Stimulated activated CD8-positive, alpha-beta memory T cell treated with anti-CD3 and anti-CD28 coated beads, Interleukin-4, amount 100 ng/mL, for 48 hours (primary cell): ENCODE data around the gene MC5R.
A peak's percentile ranks its signal among the peaks of the same experiment; 100 is the strongest.

Experiments used
- DNase-seq: peaks from one replicate; pipeline ENCODE4 v3.0.0-alpha.2; 2020

MC5R gene

GRCh38 chr18:13823707-13824395 lies at the start of gene MC5R:
Gene MC5R (plus strand): TSS chr18:13824149. CDS start chr18:13825766, 1,617 bp downstream.
- DNase-seq: peak; percentile 85

DNA sequence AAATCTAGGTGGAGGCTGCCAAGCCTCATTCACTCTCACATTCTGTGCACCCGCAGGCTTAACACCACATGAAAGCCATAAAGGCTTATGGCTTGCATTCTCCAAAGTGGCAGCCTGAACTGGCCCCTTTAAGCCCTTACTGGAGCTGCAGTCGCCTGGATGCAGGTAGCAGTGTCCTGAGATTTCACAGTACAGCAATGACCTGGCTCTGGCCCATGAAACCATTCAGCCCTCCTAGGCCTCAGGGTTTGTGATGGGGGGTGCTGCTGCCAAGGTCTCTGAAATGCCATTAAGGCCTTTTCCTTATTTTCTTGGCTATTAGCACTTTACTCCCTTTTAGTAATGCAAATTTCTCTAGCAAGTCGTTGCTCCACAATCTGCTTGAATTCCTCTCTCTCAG lies 48.9 kb upstream of the MC5R start:
- no peak for DNase-seq

DNA sequence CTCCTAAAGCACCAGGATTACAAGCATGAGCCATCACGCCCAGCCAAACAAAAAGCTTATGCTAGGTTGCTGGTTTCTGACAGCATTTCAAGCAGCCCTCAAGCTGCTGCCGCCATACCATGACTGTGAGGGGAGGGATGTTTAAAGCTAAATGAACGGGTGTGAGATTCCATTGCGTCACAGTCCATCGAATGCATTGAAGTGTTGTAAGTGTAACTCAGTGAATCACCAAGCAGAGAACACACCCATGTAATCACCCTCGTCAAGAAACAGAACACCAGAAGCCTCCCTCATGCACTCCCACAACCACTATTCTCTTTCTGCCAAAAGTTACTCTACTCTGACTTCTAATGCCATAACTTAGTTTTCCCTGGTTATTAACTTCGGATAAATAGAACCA lies 32.8 kb upstream of the MC5R start:
- DNase-seq: no peak

DNA sequence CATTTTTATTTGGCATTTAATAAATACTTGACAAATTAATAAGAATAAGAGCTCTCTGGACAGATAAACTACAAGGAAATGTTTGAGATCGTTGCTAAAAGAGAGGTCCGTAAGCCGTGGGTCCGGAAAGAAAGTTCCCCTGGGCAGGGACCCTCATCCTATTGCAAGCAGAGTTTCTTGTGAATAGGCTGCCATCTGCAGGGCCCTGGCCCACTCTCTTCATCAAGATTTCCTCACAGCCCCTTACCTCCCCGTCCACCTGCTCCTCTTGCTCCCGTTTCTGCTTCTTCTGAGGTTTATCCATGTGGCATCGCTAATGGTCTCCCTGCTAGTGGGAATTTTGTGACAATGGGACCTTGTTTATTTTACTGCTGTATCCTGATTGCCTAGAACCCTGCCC lies 30.1 kb upstream of the MC5R start:
- DNase-seq: no peak

DNA sequence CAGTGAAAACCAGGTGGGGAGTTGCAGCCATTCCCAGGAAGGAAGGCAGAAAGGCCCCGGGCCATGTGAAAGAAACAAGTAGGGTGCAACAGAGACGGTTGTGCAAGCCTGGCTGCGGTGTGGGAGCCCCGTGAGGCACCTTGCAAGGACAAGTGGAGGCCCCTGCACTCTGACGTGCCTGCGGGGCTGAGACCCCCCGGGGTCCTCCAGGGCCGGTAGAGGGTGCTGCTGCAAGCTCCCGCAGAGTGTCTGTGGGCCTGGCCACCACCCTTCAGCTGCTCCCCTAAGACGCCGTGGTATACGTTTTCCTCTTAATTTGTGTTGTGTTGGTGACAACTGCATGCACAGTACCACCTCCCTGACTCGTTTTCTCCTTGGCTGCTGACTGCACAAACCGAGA lies 27.4 kb upstream of the MC5R start:
- no peak for DNase-seq

DNA sequence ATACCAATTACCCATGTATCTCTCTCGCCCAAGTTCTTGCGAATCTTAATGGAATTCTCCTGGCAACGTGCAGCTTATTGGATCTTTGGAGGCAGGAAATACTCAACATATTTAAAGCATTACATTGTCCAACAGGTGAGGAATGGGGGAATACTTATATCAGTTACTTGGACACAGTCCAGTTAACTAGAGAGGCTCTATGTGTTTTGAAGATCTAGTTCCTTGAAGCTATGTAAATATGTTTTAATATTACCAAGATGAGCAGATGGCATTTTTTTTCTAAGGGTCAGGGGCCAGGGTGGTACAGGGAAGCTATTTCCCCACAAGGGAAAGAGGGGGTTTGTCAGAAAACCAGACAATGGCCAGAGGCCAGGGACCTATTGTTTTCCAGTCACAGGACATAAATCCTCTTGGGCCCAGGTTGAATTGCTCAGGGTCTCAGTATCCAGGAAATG lies 26.8 kb upstream of the MC5R start:
- no peak for DNase-seq

DNA sequence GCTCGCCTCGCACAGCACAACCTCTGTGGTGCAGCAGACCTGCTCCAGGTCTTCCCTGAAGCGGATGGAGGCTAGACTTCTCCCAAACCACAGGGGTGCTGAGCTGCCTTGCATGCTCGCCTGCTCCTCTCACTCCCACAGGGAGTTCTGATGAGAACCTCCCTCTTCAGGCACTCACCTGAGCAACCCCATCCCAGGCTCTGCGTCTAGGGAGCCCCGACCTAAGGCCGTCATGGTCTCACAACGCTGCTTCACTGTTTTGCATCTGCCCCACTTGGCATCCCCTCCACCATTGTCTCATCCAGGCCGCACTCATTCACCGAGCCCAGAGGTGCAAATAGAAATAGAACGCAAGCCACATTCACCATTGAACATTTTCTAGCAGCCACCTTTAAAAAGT lies 24.6 kb upstream of the MC5R start:
- DNase-seq: no peak

DNA sequence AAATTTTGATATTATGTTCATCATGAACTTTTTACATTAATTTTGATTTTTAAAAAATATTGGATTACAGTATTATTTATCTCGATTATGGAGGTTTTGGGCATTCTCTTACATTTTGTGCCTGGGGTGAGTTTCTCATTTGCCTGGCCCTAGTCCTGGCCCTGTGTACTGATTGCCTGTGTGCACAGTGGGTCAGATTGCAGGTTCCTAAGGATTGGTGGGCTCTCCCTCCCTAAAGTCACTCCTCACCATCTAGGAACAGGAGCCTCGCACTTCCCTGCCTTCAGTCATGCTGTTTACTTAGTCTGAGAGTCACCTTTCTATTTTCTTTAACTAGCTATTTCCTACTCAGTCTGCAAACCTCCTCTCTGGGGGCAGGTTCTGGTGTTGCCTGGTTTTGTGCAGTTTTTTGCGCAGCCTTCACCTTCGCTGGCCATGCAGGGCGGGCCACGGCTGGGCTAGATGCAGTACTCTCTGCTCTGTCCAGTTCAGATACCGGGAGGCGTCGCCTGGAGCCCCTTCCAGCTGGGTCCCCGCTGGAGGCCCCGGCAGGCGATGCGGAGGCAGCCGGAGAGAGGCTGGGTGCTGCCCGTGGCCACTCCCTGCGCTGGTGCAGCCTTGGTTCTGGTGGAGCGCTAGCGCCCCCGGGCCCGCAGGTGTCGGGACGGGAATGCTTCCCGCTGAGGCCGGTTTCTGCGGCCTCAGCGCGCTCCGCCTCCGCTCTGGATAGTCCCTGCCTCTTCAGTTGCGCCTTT lies 23.3 kb upstream of the MC5R start:
- DNase-seq: peak; percentile 70

- no peak for DNase-seq
Observed at GRCh38 chr18:13801260-13801601, 22.7 kb upstream of the MC5R start.

DNA sequence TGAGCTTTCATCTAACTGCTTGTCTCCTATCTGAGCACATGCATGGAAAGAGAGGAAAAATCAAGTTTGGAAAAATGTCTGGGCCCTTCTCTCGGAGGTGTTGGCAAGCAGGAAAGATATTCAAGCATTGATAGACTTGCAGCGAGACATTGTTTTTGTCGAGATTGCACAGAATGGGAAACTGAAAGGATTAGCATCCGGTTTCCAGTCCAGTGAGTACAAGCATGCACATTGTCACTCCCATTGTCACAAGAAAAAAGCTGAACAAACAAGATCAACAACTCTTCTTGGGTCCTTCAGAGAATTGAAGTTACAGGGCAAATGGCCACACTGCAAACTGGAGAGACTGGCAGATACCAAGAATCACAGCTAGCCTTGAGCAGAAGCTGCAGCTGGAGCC lies 19.6 kb upstream of the MC5R start:
- DNase-seq: no peak

GRCh38 chr18:13808294-13809042 lies 15.5 kb upstream of the MC5R start:
- DNase-seq: no peak

GRCh38 chr18:13809043-13809430 lies 14.9 kb upstream of the MC5R start:
- DNase-seq: no peak

GRCh38 chr18:13809531-13810255 lies 14.3 kb upstream of the MC5R start:
- no peak for DNase-seq

DNA sequence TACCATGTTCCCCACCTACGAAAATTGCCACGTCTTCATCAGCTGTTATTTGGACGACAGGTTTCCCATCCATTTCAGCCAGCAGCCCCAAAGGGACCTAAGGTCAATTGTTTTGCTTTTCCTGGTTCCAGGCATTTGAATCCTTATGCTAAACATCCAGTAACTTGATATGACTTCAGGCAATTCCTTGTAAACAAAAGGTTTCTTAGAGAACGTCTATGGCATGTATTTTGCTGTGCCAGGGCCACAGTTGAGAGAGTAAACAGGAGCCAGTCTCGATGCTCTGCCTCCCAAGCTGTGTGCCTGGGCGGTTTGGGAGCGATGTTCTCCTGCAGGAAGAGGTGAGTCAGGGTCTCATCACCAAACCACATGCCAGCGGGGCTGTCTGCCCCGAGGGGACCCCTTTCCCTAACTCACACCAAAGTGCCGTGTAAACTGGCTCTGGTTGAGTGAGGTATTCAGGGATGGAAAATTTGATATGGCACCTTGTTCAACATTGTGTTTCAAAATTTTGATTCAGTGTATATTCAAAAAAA lies 12.9 kb upstream of the MC5R start:
- DNase-seq: no peak

GRCh38 chr18:13811993-13812392 lies 12.0 kb upstream of the MC5R start:
- DNase-seq: no peak

GRCh38 chr18:13813271-13813849 lies 10.6 kb upstream of the MC5R start:
- DNase-seq: peak; percentile 81

- DNase-seq: no peak
Observed at GRCh38 chr18:13826209-13826608, 2.3 kb downstream of the MC5R start.

DNA sequence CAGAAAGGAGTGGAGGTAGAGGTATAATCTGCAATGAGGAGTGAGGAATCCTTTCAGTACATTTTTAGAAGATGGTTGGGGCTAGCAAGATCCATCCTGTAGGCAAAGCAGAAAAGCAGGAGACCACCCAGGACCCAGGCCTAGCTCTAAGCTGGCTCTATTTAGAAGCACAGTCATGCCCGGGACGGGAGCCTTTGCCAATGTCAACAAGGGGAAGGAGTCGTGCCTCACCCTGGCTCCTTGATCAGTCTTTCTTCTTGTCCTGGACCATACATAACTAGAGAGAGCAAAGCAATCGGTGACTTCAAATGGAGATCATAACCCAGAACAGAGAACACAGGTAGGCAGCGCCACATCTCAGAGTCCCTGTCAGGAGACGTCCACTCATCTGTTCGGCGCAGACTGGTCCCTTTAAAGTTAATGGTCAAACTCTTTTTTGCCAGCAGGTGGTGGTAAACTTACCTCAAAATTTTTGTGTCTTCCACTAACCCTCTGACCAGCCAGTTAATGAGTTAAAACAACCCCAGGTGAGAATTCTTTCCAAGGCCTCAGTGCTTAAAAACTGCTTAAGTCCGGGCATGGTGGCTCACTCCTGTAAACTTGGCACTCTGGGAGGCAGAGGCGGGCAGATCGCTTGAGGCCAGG lies 8.0 kb downstream of the MC5R start:
- DNase-seq: no peak

DNA sequence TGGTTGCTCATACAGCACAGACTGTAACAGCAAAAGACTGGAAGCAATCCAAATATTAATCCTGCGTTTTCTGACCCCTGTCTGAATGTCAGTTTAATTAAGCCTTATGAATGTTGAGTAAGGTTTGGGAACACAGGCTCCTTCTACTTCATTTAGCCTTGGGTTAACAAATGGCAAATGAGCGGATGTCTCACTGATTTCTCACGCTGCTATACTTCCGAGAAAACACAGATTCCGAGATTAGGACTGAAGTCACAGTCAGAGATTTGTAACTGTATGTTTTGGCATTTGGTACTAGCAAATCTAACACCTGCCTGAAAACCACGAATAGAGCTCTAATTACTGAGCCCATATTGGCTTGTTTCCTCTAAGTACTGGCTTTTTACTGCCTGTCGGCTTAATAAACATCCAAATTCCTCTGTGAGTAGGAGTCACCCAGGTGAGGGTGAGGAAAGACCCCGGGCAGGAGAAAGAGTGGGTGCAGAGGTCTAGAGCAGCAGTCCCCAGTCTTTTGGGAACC lies 10.6 kb downstream of the MC5R start:
- DNase-seq: no peak

DNA sequence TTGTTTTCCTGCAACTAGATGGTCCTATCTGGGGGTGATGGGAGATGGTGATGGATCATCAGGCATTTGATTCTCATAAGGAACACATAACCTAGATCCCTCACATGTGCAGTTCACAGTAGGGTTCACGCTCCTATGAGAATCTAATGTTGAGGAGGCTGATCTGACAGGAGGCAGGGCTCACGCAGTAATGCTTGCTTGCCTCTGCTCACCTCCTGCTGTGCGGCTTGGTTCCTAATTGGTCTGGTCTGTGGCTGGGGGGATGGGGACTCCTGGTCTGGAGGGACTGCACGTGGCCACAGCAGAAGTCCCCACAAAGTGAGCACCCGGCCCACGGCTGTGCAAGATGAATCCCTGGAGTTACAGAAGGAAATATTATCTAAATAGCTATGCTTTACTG lies 11.3 kb downstream of the MC5R start:
- no peak for DNase-seq

DNA sequence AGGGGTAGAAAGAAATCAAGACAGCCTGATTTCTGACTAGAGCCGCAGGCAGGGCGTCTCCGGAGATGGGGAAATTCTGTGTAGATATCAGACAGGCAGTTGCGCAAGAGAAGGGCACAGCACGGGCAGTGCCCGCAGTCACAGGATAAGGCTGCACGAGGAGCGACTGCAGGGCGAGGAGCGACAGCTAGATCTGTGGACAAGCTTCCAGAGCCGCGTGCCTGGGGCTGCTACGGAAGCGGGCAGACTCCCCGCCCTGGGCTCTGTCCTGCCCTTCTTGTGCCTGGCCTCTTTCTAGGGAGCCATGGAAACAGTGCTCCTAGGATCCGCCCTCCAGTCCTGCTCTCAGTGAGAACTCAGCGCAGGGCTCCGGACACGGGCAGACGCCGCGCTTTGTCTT lies 12.6 kb downstream of the MC5R start:
- DNase-seq: no peak

DNA sequence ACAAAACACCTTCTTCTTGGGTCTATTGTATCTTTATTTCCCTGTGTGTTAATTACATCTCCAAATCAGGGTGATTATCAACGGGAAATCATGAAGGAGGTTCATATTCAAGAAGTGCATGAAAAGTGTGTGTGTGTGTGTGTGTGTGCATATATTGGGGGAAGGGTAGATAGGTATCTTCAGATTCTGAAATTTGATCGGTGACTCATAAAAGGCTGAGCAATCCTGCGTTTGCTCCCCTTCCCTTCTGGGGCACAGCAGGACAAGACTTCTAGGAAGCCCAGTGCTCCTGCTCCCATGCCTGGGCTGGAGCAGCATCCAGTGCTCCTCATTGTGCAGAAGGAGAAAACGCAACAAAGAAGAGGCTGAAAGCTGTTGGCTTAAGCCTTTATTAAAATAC lies 25.8 kb downstream of the MC5R start:
- no peak for DNase-seq
